H1 (cell line): Measurements from ENCODE around the gene ARHGEF7. TPM values are rescaled to one million over a fixed set of nuclear protein-coding genes. Genes with fewer than 3 reads are reported as not detected.

Source experiments
- CHD1 ChIP-seq: IDR thresholded peaks from 2 replicates; pipeline ENCODE4 v1.6.1; 2012; ENCODE audit warnings: low read depth, low read length, improper control_type of control experiment
- CHD7 ChIP-seq: fragments of 300-600 bp; sonication (generic); IDR thresholded peaks from 2 replicates; pipeline ENCODE4 v1.7.1; 2012; ENCODE audit warnings: low read length, moderate library complexity, mild to moderate bottlenecking, inconsistent platforms; ENCODE audit not compliant: insufficient replicate concordance
- CREB1 ChIP-seq: IDR thresholded peaks from 2 replicates; pipeline ENCODE4 v1.6.1; 2012; ENCODE audit warnings: inconsistent platforms
- polyA plus RNA-seq, 7 experiments: library from polyadenylated mRNA; depleted of rRNA in 3 of 7; stranded (reverse) in 5 of 7; unstranded in 2 of 7; fragments of >200 nt in 5 of 7; fragments of 200-250 nt in 2 of 7; gene quantifications; 1 replicate in 5 of 7; 2 replicates in 1 of 7; 4 replicates in 1 of 7; pipeline versions ENCODE4 v1.2.1 to v1.2.3, GENCODE V29; 2011 to 2013; ENCODE audit warnings: missing spikeins in 2 of 7, mixed read lengths in 2 of 7
- total RNA-seq: library from RNA; stranded (reverse); fragmentation: NEBNext Ultra II Directional; extraction: Animal tissue kit (Norgen Biotek cat#: 25700); gene quantifications from 2 replicates; pipeline ENCODE4 v1.2.1, GENCODE V29; 2021

The ARHGEF7 gene
- total and polyA plus RNA-seq, 2 of the 8 experiments (the other 6 are each of a cell fraction or from before 2014, with no cell fraction given), result 26.2 to 56.5 TPM

- TF ChIP-seq CHD7 (no peak), CREB1 (no peak), CHD1 (no peak)
Observed at GRCh38 chr13:111292710-111293485, 177.8 kb downstream of the ARHGEF7 start (continued).
